K562 (cell line): ENCODE measurements around the gene GABARAP. TPM values are rescaled to one million over a fixed set of nuclear protein-coding genes. Genes with fewer than 3 reads are reported as not detected.

Experiments
- ARID1B ChIP-seq: fragments of 450-650 bp; IDR thresholded peaks from 2 replicates; pipeline ENCODE4 v1.6.1; 2016; ENCODE audit warnings: antibody characterized with exemption, mild to moderate bottlenecking, inconsistent platforms
- E2F3 ChIP-seq: fragments of 250-450 bp; sonication (Bioruptor Pico); IDR thresholded peaks from 2 replicates; pipeline ENCODE4 v1.4.0; 2020; ENCODE audit warnings: mild to moderate bottlenecking
- HMGN3 ChIP-seq: IDR thresholded peaks from 2 replicates; pipeline ENCODE4 v1.6.1; 2011; ENCODE audit warnings: borderline replicate concordance, low read depth, mild to moderate bottlenecking, mixed read lengths, low read length; ENCODE audit not compliant: insufficient read length; ENCODE audit errors: extremely low read depth
- MXI1 ChIP-seq: IDR thresholded peaks from 2 replicates; pipeline ENCODE4 v1.6.1; 2011; ENCODE audit warnings: low read depth, mild to moderate bottlenecking, improper control_type of control experiment, low read length
- NFIX ChIP-seq: fragments of 250-450 bp; sonication (Bioruptor Pico); IDR thresholded peaks from 2 replicates; pipeline ENCODE4 v1.4.0; 2020; ENCODE audit warnings: low read depth, mild to moderate bottlenecking, moderate library complexity
- RFX1 ChIP-seq: fragments of 450-650 bp; IDR thresholded peaks from 2 replicates; pipeline ENCODE4 v1.6.1; 2016; ENCODE audit warnings: mild to moderate bottlenecking, moderate library complexity
- TOE1 ChIP-seq, 2 experiments: fragments of 450-650 bp in 1 of 2; sonication (generic) in 1 of 2; formaldehyde crosslinking in 1 of 2; IDR thresholded peaks; 2 replicates each; pipeline versions ENCODE4 v1.7.1 to v1.8.0; 2016 to 2022; ENCODE audit warnings: borderline replicate concordance in 2 of 2, mild to moderate bottlenecking in 2 of 2, antibody characterized with exemption in 1 of 2, inconsistent platforms in 1 of 2, low read depth in 1 of 2, missing genetic modification reagents in 1 of 2, moderate library complexity in 1 of 2
- ZFPM2 ChIP-seq: fragments of 250-450 bp; sonication (Bioruptor Pico); IDR thresholded peaks from 2 replicates; pipeline ENCODE4 v1.5.1; 2022; ENCODE audit warnings: mild to moderate bottlenecking
- ZNF449 ChIP-seq: fragments of 250-450 bp; sonication (Bioruptor Pico); IDR thresholded peaks from 2 replicates; pipeline ENCODE4 v1.8.0; 2022; ENCODE audit warnings: moderate library complexity, mild to moderate bottlenecking, inconsistent platforms
- polyA plus RNA-seq, 8 experiments: library from polyadenylated mRNA; depleted of rRNA in 4 of 8; stranded (reverse) in 5 of 8; unstranded in 3 of 8; fragments of >200 nt; fragmentation: Nextera tagmentation in 2 of 8; fragmentation: Illumina TruSeq in 1 of 8; extraction: Ambion mirVana in 2 of 8; extraction: Trizol in 1 of 8; gene quantifications; 2 replicates each; pipeline versions ENCODE4 v1.2.1 to v1.2.3, GENCODE V29; 2011 to 2014; ENCODE audit warnings: inconsistent platforms in 1 of 8, missing spikeins in 1 of 8
- total RNA-seq, 7 experiments: library from RNA; depleted of rRNA in 6 of 7; stranded (reverse); fragments of >200 nt in 6 of 7; fragmentation: Illumina TruSeq in 2 of 7; extraction: Trizol in 2 of 7; gene quantifications; 2 replicates each; pipeline versions ENCODE4 v1.2.1 to v1.2.3, GENCODE V29; 2011 to 2021; ENCODE audit warnings: low replicate concordance in 1 of 7
- TF ChIP-seq, protein P1 (sequence below): fragments of 250-450 bp; sonication (Bioruptor Pico); IDR thresholded peaks from 2 replicates; pipeline ENCODE4 v1.4.0; 2020; ENCODE audit warnings: mild to moderate bottlenecking
- TF ChIP-seq, protein P2 (sequence below): fragments of 250-450 bp; sonication (Bioruptor Pico); IDR thresholded peaks from 2 replicates; pipeline ENCODE4 v1.4.0; 2020; ENCODE audit warnings: mild to moderate bottlenecking, moderate library complexity
- TF ChIP-seq, protein P3 (sequence below): fragments of 450-650 bp; IDR thresholded peaks from 2 replicates; pipeline ENCODE4 v1.6.1; 2018; ENCODE audit not compliant: partially characterized antibody
- TF ChIP-seq, protein P4 (sequence below): conservative IDR thresholded peaks from 2 replicates; pipeline ENCODE4 v1.6.1; 2011; ENCODE audit warnings: low read depth, mild to moderate bottlenecking, low read length; ENCODE audit not compliant: control insufficient read depth

Gene GABARAP
- total and polyA plus RNA-seq, 9 of the 15 experiments (the other 6 are each of a cell fraction or from before 2014, with no cell fraction given): 47.5 to 373 (median 152) TPM

GRCh38 chr17:7252176-7253043, 10.2 kb upstream of the GABARAP start, which contains the start of gene ELP5 (continued):
- TF ChIP-seq TOE1 (IDR thresholded peaks at IDR 0.05; ENCODE audit: borderline replicate concordance) (0 out of 2 replicates have a peak, but pooled peaks have one; percentile 41), TOE1 (CRISPR knock-in tag; IDR thresholded peaks at IDR 0.05; ENCODE audit: borderline replicate concordance, low read depth) (no peak), NFIX (no peak), ZFPM2 (CRISPR knock-in tag) (no peak), RFX1 (no peak), ZNF449 (CRISPR knock-in tag) (no peak), HMGN3 (peak; percentile 87), ARID1B (peak; percentile 27; the same call in 1 of the 2 replicates), E2F3 (CRISPR knock-in tag) (0 out of 2 replicates have a peak, but pooled peaks have one; percentile 46), MXI1 (peak; percentile 51; the same call in 1 of the 2 replicates)
- TF ChIP-seq, protein P1, sequence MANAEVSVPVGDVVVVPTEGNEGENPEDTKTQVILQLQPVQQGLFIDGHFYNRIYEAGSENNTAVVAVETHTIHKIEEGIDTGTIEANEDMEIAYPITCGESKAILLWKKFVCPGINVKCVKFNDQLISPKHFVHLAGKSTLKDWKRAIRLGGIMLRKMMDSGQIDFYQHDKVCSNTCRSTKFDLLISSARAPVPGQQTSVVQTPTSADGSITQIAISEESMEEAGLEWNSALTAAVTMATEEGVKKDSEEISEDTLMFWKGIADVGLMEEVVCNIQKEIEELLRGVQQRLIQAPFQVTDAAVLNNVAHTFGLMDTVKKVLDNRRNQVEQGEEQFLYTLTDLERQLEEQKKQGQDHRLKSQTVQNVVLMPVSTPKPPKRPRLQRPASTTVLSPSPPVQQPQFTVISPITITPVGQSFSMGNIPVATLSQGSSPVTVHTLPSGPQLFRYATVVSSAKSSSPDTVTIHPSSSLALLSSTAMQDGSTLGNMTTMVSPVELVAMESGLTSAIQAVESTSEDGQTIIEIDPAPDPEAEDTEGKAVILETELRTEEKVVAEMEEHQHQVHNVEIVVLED (CRISPR knock-in tag): no peak
- TF ChIP-seq, protein P2, sequence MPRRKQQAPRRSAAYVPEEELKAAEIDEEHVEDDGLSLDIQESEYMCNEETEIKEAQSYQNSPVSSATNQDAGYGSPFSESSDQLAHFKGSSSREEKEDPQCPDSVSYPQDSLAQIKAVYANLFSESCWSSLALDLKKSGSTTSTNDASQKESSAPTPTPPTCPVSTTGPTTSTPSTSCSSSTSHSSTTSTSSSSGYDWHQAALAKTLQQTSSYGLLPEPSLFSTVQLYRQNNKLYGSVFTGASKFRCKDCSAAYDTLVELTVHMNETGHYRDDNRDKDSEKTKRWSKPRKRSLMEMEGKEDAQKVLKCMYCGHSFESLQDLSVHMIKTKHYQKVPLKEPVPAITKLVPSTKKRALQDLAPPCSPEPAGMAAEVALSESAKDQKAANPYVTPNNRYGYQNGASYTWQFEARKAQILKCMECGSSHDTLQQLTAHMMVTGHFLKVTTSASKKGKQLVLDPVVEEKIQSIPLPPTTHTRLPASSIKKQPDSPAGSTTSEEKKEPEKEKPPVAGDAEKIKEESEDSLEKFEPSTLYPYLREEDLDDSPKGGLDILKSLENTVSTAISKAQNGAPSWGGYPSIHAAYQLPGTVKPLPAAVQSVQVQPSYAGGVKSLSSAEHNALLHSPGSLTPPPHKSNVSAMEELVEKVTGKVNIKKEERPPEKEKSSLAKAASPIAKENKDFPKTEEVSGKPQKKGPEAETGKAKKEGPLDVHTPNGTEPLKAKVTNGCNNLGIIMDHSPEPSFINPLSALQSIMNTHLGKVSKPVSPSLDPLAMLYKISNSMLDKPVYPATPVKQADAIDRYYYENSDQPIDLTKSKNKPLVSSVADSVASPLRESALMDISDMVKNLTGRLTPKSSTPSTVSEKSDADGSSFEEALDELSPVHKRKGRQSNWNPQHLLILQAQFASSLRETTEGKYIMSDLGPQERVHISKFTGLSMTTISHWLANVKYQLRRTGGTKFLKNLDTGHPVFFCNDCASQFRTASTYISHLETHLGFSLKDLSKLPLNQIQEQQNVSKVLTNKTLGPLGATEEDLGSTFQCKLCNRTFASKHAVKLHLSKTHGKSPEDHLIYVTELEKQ (CRISPR knock-in tag): no peak
- TF ChIP-seq, protein P3, sequence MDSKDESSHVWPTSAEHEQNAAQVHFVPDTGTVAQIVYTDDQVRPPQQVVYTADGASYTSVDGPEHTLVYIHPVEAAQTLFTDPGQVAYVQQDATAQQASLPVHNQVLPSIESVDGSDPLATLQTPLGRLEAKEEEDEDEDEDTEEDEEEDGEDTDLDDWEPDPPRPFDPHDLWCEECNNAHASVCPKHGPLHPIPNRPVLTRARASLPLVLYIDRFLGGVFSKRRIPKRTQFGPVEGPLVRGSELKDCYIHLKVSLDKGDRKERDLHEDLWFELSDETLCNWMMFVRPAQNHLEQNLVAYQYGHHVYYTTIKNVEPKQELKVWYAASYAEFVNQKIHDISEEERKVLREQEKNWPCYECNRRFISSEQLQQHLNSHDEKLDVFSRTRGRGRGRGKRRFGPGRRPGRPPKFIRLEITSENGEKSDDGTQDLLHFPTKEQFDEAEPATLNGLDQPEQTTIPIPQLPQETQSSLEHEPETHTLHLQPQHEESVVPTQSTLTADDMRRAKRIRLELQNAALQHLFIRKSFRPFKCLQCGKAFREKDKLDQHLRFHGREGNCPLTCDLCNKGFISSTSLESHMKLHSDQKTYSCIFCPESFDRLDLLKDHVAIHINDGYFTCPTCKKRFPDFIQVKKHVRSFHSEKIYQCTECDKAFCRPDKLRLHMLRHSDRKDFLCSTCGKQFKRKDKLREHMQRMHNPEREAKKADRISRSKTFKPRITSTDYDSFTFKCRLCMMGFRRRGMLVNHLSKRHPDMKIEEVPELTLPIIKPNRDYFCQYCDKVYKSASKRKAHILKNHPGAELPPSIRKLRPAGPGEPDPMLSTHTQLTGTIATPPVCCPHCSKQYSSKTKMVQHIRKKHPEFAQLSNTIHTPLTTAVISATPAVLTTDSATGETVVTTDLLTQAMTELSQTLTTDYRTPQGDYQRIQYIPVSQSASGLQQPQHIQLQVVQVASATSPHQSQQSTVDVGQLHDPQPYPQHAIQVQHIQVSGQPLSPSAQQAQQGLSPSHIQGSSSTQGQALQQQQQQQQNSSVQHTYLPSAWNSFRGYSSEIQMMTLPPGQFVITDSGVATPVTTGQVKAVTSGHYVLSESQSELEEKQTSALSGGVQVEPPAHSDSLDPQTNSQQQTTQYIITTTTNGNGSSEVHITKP: peak; percentile 65
- TF ChIP-seq, protein P4, sequence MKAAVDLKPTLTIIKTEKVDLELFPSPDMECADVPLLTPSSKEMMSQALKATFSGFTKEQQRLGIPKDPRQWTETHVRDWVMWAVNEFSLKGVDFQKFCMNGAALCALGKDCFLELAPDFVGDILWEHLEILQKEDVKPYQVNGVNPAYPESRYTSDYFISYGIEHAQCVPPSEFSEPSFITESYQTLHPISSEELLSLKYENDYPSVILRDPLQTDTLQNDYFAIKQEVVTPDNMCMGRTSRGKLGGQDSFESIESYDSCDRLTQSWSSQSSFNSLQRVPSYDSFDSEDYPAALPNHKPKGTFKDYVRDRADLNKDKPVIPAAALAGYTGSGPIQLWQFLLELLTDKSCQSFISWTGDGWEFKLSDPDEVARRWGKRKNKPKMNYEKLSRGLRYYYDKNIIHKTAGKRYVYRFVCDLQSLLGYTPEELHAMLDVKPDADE: peak; percentile 47; the same call in 1 of the 2 replicates
